A549 (cell line): Measurements from ENCODE around the gene LIN28A.

Experiments
- HDAC2 ChIP-seq: fragments of 200-600 bp; sonication (generic); IDR thresholded peaks from 2 replicates; pipeline ENCODE4 v1.6.1; 2016
- MAZ ChIP-seq: fragments of 150-350 bp; IDR thresholded peaks from 2 replicates; pipeline ENCODE4 v1.6.1; 2014; ENCODE audit warnings: antibody characterized with exemption, low read depth, low read length, borderline replicate concordance
- POLR2A ChIP-seq: IDR thresholded peaks from 2 replicates; pipeline ENCODE4 v1.6.1; 2012; ENCODE audit warnings: mild to moderate bottlenecking, low read length

- TF ChIP-seq POLR2A = no peak
- TF ChIP-seq MAZ = no peak
- TF ChIP-seq HDAC2 = no peak
Observed at GRCh38 chr1:26410706-26411623, at the start of gene LIN28A.
